Astrocyte of the spinal cord (primary cell): ENCODE results near the gene TTN.

Source experiments
- DNase-seq: peaks from one replicate; pipeline ENCODE4 v3.0.0; 2011; ENCODE audit warnings: low read depth, low spot score
- H3K4me3 ChIP-seq: 2 replicates; pipeline ENCODE4 v1.5.1; 2011; ENCODE audit warnings: low read depth, mild to moderate bottlenecking, low read length, moderate library complexity
- CTCF ChIP-seq: IDR thresholded peaks from 2 replicates; pipeline ENCODE4 v1.5.1; 2012; ENCODE audit warnings: low read depth, mild to moderate bottlenecking, low read length, inconsistent platforms
- in situ Hi-C: cut with HindIII; loops from 2 replicates; pipeline ENCODE4 v1.10.0; 2017; ENCODE audit warnings: low sequenced_read_pairs

TTN gene

GRCh38 chr2:178718988-178719387 lies 88.2 kb downstream of the TTN start:
- DNase-seq, result no peak
- in situ Hi-C loops, result no loop called here
- no peak for TF ChIP-seq CTCF
- no peak overlapping the region for H3K4me3 ChIP-seq

GRCh38 chr2:178718283-178718682 lies 88.9 kb downstream of the TTN start:
- TF ChIP-seq CTCF, result no peak
- in situ Hi-C loops, result no loop called here
- no peak for DNase-seq
- H3K4me3 ChIP-seq, result no peak overlapping the region

DNA sequence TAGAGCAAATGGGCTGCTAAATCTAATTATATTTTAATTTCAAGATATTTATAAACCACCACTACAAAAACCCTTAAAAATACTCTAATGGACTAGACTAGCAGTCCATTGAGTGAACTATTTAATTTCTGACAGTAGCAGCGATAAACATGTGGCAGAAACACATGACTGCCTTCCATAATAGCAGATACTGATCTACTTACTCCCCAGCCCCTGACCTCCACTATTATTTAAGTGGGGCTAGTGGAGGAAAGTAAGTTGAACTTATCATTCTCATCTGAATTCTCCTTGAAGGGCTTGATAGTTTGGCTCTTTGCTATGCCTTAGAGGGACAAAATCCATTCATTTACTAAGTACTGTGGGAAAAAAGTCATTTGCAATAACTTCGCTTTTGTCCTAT lies 90.8 kb downstream of the TTN start:
- DNase-seq, result no peak
- H3K4me3 ChIP-seq, result no peak overlapping the region
- in situ Hi-C loops, result no loop called here
- TF ChIP-seq CTCF, result no peak

DNA sequence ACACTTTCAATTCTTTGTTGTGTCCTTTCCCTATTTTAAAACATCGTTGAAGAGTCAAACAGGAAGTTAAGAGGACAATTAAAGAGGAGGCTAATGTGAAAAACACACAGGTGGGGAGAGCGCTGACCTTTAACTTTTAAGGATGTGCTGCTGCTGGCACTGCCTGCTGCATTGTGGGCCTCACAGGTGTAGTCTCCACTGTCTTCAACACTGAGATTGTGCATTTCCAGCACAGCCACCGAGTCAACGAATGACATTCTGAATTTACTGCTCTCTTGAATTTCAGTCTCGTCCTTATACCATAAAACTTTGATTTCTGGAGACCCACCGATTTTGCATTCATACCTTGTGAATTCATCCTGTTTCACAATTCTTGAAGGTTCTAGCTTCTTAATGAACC lies 91.9 kb downstream of the TTN start:
- no peak for TF ChIP-seq CTCF
- DNase-seq, result no peak
- no peak overlapping the region for H3K4me3 ChIP-seq

GRCh38 chr2:178707476-178707875 lies 99.7 kb downstream of the TTN start:
- DNase-seq, result no peak
- in situ Hi-C loops, result no loop called here
- H3K4me3 ChIP-seq, result no peak overlapping the region
- no peak for TF ChIP-seq CTCF

More for the DNA sequence above, 91.9 kb downstream of the TTN start:
- in situ Hi-C loops, result no loop called here

DNA sequence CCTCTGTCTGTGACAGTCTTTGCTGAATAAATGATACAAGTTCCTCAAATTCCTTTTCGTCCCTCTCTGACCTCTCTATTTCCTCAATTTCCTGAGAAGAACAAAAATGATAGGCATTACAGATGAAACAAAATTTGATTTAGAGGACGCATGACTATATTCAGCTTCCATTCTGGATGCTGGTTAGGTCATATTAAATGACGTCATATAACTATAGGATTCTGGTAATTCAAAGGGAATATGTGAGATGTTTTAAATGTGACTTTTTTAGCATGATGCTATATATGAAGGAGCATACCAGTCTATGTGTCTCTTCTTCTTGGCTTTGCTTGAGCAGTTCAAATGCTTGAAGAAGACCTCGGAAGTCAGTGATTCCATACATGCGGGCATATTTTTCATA lies 102.3 kb downstream of the TTN start:
- no peak for DNase-seq
- TF ChIP-seq CTCF, result no peak
- in situ Hi-C loops, result no loop called here
- no peak overlapping the region for H3K4me3 ChIP-seq

GRCh38 chr2:178702361-178702760 lies 104.9 kb downstream of the TTN start:
- no peak overlapping the region for H3K4me3 ChIP-seq
- TF ChIP-seq CTCF, result no peak
- no peak for DNase-seq
- in situ Hi-C loops, result no loop called here
